GM12891 (cell line): ENCODE data around the gene POGZ.
A peak's percentile ranks its signal among the peaks of the same experiment; 100 is the strongest.

ENCODE experiments used
- PAX5 ChIP-seq: IDR thresholded peaks from 2 replicates; pipeline ENCODE4 v1.6.1; 2011; ENCODE audit warnings: low read length, moderate library complexity, mild to moderate bottlenecking; ENCODE audit not compliant: insufficient read depth, severe bottlenecking
- POLR2A ChIP-seq: IDR thresholded peaks from 2 replicates; pipeline ENCODE4 v1.6.1; 2011; ENCODE audit warnings: low read depth, low read length, control low read depth
- POLR2AphosphoS5 ChIP-seq: IDR thresholded peaks from 2 replicates; pipeline ENCODE4 v1.6.1; 2011; ENCODE audit warnings: low read depth, low read length, control low read depth
- SPI1 ChIP-seq: IDR thresholded peaks from 2 replicates; pipeline ENCODE4 v1.6.1; 2011; ENCODE audit warnings: low read depth, low read length, control low read depth
- TAF1 ChIP-seq: IDR thresholded peaks from 2 replicates; pipeline ENCODE4 v1.6.1; 2011; ENCODE audit warnings: low read depth, low read length, control low read depth

DNA sequence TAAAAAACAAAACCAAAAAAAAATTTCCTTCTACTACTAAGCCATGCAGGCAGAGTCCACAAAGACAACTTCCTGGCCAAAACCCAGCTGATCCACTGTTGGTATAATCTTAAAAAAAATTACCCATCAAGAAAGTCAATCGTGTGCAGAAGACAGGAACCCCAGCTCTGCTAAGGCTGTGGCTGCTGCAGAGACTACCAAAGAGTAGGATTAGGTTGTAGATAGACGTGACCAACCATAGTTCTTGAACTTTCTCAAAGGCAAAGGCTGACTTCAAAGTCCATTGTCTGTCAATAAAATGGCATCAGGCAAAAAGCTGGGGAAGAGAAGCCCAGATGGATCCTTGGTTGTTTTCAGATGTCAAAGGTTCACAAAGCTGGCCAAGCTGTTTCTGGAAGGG, 56.5 kb downstream of the POGZ start:
- TF ChIP-seq POLR2AphosphoS5 (peak; percentile 38; the same call in 1 of the 2 replicates), POLR2A (no peak; the same call in 1 of the 2 replicates), TAF1 (no peak), SPI1 (no peak), PAX5 (no peak)
